ENCODE measurements around the gene PDE4B.

- TF ChIP-seq CTCF (IDR thresholded peaks at IDR 0.05) (no peak), POLR2A (IDR thresholded peaks at IDR 0.05) (no peak), EP300 (IDR thresholded peaks at IDR 0.05) (no peak)
Observed at GRCh38 chr1:65946960-65947359, 154.3 kb downstream of the PDE4B start.
